ENCODE data around the gene GLCE.
A peak's percentile ranks its signal among the peaks of the same experiment; 100 is the strongest.
"Not testable (repeated sequence)": the region's sequence is repeated elsewhere in the genome, so short reads cannot be mapped to it uniquely, and the experiment has no call there.

Gene GLCE

GRCh38 chr15:69159805-69160140 is 662 bp upstream of the GLCE start:
- DNase-seq (ENCODE audit: low spot score): peak; percentile 77

GRCh38 chr15:69161079-69161877 is 843 bp downstream of the GLCE start:
- peak; percentile 75 for DNase-seq (ENCODE audit: low spot score)

GRCh38 chr15:69161878-69162213 is 1.4 kb downstream of the GLCE start:
- DNase-seq (ENCODE audit: low spot score): no peak

GRCh38 chr15:69163141-69163669 is 2.8 kb downstream of the GLCE start:
- no peak for DNase-seq (ENCODE audit: low spot score)

DNA sequence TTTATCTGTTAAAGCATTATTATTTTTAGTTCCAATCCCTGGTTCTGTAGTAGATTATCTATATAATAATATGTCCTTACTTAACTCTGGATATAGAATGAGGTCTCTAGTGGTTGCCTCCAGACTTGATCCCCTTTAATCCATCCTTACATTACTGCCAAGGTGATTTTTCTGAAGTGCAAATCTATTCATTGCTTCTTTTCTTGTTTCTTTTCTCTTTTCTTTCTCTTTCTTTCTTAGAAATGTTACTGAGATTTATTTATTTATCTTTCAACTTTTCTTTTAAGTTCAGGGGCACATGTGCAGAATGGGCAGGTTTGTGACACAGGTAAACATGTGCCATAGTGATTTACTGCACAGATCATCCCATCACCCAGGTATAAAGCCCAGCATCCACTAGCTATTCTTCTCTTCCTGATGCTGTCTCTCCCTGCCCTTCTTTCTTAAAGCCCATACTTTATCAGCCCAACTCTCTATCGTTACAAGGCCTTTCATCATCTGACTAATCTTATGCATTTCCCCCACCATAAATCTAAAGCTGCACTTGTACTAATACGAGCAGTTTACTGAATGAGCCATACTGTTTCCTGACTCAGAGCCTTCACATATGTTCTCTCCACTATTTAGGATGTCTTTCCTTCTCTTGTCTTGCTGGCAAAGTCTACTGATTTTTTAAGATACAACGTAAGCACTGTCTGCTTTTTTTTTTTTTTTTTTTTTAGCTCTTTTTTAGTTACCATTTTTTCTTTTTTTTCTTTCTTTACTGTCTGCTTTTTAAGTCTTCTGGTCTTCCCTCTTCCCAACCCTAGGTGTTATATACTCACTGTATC is 4.6 kb downstream of the GLCE start:
- DNase-seq (ENCODE audit: low spot score): no peak

DNA sequence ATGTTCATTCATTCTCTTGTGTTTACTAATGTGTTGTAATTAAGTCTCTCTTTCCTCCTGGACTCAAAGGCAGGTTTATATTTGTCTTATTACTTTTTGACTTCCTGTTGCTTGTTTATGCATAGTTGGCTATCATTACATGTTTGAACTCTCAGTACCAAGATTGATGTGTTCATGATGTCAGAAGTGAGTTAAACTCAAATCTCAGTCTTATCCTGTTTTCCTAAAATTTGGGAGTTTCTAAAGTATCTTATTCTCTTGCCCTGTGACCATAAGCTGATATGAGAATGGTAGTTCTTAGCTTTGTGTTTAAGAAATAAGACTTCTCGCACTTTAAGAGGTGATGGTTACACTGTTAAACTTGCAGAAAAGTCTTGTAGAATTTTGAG is 5.2 kb downstream of the GLCE start:
- DNase-seq (ENCODE audit: low spot score): no peak

GRCh38 chr15:69167218-69167846 is 6.9 kb downstream of the GLCE start:
- no peak for DNase-seq (ENCODE audit: low spot score)

GRCh38 chr15:69168361-69168760 is 7.9 kb downstream of the GLCE start:
- DNase-seq (ENCODE audit: low spot score): not testable (repeated sequence)

- not testable (repeated sequence) for DNase-seq (ENCODE audit: low spot score)
Observed at GRCh38 chr15:69169540-69169939, 9.1 kb downstream of the GLCE start.

DNA sequence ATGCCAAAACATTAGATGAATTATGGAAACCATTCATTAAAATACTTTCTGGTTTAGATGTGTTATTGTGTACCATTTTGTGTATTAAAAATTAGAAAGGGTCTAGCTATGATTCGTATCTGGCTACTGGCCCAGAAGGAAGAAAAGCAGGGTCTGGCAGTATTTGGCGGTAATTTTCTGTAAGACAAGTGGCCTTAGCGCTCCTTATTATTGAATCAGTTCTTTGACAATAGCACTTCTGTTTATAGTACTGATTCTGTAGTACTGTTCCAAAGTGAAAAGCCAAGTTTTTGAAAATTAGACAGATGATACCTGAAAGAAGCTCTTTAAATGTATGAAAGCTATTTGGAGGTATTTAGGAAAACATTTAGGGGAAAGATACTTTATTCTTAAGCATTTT is 10.2 kb downstream of the GLCE start:
- DNase-seq (ENCODE audit: low spot score): no peak

DNA sequence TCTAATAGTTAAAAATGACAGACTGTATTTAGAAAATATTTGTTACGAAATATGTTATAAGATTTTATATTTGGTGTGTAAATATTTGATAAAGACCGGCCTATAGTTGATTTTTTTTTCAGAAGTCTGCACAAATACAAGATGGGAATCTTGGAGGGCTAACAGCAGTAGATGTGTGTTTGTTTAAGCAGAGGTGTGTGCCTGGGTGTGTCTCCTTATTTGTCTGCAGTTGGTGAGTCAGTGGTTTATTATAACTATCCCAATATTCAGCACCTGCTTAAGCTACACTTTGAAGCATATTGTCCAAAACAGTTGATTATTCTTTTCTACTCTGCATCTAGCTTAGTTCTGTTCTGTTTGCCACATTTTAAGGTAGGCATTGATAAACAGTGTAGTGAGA is 12.4 kb downstream of the GLCE start:
- DNase-seq (ENCODE audit: low spot score): no peak

- no peak for DNase-seq (ENCODE audit: low spot score)
Observed at GRCh38 chr15:69175536-69175935, 15.1 kb downstream of the GLCE start.

- no peak for DNase-seq (ENCODE audit: low spot score)
Observed at GRCh38 chr15:69181424-69181823, 21.0 kb downstream of the GLCE start.

- no peak for DNase-seq (ENCODE audit: low spot score)
Observed at GRCh38 chr15:69185216-69185615, 24.8 kb downstream of the GLCE start.

- DNase-seq (ENCODE audit: low spot score): no peak
Observed at GRCh38 chr15:69185706-69186105, 25.3 kb downstream of the GLCE start.

GRCh38 chr15:69189157-69189556 is 28.7 kb downstream of the GLCE start:
- no peak for DNase-seq (ENCODE audit: low spot score)

DNA sequence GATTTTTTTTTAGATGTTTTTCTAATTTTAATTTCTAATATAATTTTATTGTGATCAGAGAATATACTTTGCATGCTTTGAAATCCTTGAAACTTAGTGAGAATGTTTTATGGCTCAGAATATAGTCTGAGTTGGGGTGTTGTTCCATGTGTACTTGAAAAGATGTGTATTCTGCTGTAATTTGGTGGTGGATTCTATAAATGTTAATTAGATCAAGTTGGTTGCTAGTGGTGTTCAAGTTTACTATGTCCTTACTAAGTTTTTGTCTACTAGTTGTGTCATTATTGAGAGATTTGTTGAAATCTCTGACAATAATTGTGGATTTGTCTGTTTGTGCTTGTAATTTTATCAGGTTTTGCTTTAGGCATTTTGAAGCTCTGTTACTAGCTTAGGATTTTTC is 29.7 kb downstream of the GLCE start:
- no peak for DNase-seq (ENCODE audit: low spot score)

- no peak for DNase-seq (ENCODE audit: low spot score)
Observed at GRCh38 chr15:69190504-69190903, 30.1 kb downstream of the GLCE start.

DNA sequence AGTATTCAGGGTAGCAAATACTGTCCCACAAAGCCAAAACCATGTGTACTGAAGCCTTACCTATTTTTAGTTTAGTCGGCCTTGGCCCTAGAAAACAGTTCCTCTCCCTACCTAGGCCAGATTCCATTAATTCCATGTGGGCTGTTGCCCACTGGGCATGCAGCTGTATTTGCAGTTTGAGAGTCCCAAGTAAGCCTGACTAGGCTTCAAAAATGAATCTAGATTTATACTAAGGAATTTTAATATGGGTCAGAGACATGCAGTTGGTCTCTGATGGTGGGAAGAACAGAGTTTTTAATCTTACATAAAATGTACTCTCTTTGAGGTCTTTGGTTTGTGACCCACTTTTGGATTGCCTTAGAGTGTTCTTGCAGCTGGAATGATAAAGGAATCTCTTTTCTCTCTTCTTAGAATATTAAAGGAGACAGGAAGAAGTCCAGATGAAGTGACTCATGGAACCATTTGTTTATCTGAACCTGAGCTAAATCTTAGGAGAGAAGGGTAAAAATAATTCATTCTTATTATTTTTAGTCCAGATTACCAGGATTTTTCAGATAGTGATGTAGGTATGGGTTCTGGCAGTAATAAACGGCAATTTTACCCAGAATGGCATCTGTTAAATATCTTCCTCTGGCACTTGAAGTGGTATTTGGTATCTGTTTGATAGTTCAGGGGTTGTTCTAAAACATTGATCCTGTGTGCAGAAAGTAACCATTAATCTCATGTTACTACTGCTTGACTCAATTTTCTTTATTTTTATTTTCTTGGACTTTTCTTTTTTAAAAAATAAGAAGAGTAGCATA is 33.8 kb downstream of the GLCE start:
- DNase-seq (ENCODE audit: low spot score): no peak

DNA sequence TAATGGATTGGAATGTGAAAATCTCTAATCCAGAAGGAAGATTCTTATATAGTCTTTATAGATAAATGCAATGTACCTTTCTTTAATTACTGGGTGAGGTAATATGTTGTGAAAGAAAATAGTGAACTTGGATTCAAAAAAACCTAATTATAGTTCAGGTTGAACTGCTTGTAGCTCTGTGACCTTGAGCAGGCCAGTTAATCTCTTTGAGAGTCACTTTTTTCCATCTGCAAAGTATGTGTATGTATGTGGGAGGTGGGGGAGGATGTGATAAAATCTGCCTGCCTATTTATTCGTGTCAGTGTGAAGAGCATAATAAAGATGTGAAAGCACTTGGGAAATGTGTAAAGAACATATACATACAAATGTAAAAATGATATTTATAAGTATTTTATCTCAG is 34.4 kb downstream of the GLCE start:
- DNase-seq (ENCODE audit: low spot score): no peak

GRCh38 chr15:69200832-69201745 is 40.7 kb downstream of the GLCE start:
- DNase-seq (ENCODE audit: low spot score): peak; percentile 50

Data from globus pallidus (tissue), 1 donor.